Measurements from ENCODE around the gene IREB2.

IREB2 gene

DNA sequence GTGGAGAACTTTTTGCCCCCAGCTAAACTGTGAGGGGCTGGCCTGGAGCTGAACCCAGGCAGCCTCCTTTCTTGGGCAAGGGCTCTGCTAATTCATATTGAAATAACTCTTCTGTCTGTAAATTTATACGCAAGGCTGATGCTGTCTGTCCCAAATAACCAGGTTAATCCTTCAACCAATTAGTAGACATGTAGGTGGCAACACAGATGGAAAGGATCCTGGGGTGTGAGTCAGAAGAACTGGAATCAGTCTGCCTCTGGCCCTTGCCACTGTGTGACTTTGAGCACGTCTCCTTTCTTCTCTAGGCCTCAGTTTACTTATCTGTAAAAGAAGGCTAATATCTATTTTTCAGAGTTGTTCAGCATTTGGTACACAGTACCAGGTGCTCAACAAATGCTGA lies 48.3 kb upstream of the IREB2 start:
- Histone ChIP-seq H3K4me1 (ENCODE audit: control insufficient read depth, insufficient read depth, low read depth, low read length) (no peaks in the 10 kb centered on the region), H3K36me3 (ENCODE audit: control insufficient read depth in 1 of 2, insufficient read depth in 2 of 2, low read depth in 1 of 2, low read length in 2 of 2) (no peaks in the 10 kb centered on the region), H3K27me3 (ENCODE audit: control insufficient read depth in 1 of 2, insufficient read depth in 1 of 2, low read length in 2 of 2) (peaks cover 49 to 60% of the 10 kb centered on the region in 2 experiments), H3K14ac (ENCODE audit: low read length in 2 of 2) (no peak overlapping the region), H3K9me3 (ENCODE audit: control insufficient read depth, low read length) (no peaks in the 10 kb centered on the region), H3K4me2 (ENCODE audit: low read length, poor library complexity, severe bottlenecking) (no peak overlapping the region), H2BK15ac (ENCODE audit: low read depth, poor library complexity, severe bottlenecking) (no peak overlapping the region), H2BK120ac (ENCODE audit: low read depth, low read length) (no peak overlapping the region), H2AFZ (ENCODE audit: low read depth, low read length) (no peak overlapping the region), H3K4ac (ENCODE audit: low read depth in 1 of 2, low read length in 2 of 2) (no peak overlapping the region), H2AK5ac (ENCODE audit: low read length, severe bottlenecking) (no peak overlapping the region), H3K79me1 (replicated peaks; ENCODE audit: low read length, poor library complexity, severe bottlenecking) (no peaks in the 10 kb centered on the region), H2BK5ac (ENCODE audit: low read depth, low read length, poor library complexity, severe bottlenecking) (no peak overlapping the region), H4K91ac (ENCODE audit: low read length) (no peak overlapping the region), H2BK12ac (ENCODE audit: low read length in 2 of 2) (no peak overlapping the region), H3K9ac (ENCODE audit: low read length) (no peak overlapping the region), H3K18ac (ENCODE audit: low read depth in 1 of 2, low read length in 2 of 2) (no peak overlapping the region), H3K23ac (ENCODE audit: low read length in 2 of 2) (no peak overlapping the region), H3K4me3 (ENCODE audit: insufficient read depth in 1 of 2, low read depth in 1 of 2, low read length in 2 of 2) (no peak overlapping the region), H4K8ac (ENCODE audit: low read length) (no peak overlapping the region), H3K27ac (ENCODE audit: low read length, poor library complexity, severe bottlenecking) (no peak overlapping the region)
- WGBS: 83% methylated on average over 1 of the region's 2 CpGs
- DNase-seq: no peak

GRCh38 chr15:78390242-78390641 lies 47.8 kb upstream of the IREB2 start:
- no peak overlapping the region for H4K91ac ChIP-seq (ENCODE audit: low read length)
- no peak overlapping the region for H3K4me2 ChIP-seq (ENCODE audit: low read length, poor library complexity, severe bottlenecking)
- H3K79me1 ChIP-seq (replicated peaks; ENCODE audit: low read length, poor library complexity, severe bottlenecking): no peaks in the 10 kb centered on the region
- H3K9ac ChIP-seq (ENCODE audit: low read length): no peak overlapping the region
- H2BK15ac ChIP-seq (ENCODE audit: low read depth, poor library complexity, severe bottlenecking): no peak overlapping the region
- no peak overlapping the region for H4K8ac ChIP-seq (ENCODE audit: low read length)
- H3K4ac ChIP-seq (ENCODE audit: low read depth in 1 of 2, low read length in 2 of 2): no peak overlapping the region
- H2AK5ac ChIP-seq (ENCODE audit: low read length, severe bottlenecking): no peak overlapping the region
- no peak overlapping the region for H3K14ac ChIP-seq (ENCODE audit: low read length in 2 of 2)
- H2BK12ac ChIP-seq (ENCODE audit: low read length in 2 of 2): no peak overlapping the region
- H2BK5ac ChIP-seq (ENCODE audit: low read depth, low read length, poor library complexity, severe bottlenecking): no peak overlapping the region
- no peaks in the 10 kb centered on the region for H3K9me3 ChIP-seq (ENCODE audit: control insufficient read depth, low read length)
- peaks cover 49 to 60% of the 10 kb centered on the region in 2 experiments for H3K27me3 ChIP-seq (ENCODE audit: control insufficient read depth in 1 of 2, insufficient read depth in 1 of 2, low read length in 2 of 2)
- no peak overlapping the region for H3K27ac ChIP-seq (ENCODE audit: low read length, poor library complexity, severe bottlenecking)
- H2BK120ac ChIP-seq (ENCODE audit: low read depth, low read length): no peak overlapping the region
- H3K23ac ChIP-seq (ENCODE audit: low read length in 2 of 2): no peak overlapping the region
- whole genome bisulfite sequencing: 79% methylated on average over 1 of the region's 1 CpG
- no peak overlapping the region for H3K18ac ChIP-seq (ENCODE audit: low read depth in 1 of 2, low read length in 2 of 2)
- no peaks in the 10 kb centered on the region for H3K4me1 ChIP-seq (ENCODE audit: control insufficient read depth, insufficient read depth, low read depth, low read length)
- no peaks in the 10 kb centered on the region for H3K36me3 ChIP-seq (ENCODE audit: control insufficient read depth in 1 of 2, insufficient read depth in 2 of 2, low read depth in 1 of 2, low read length in 2 of 2)
- DNase-seq: no peak
- H2AFZ ChIP-seq (ENCODE audit: low read depth, low read length): no peak overlapping the region
- no peak overlapping the region for H3K4me3 ChIP-seq (ENCODE audit: insufficient read depth in 1 of 2, low read depth in 1 of 2, low read length in 2 of 2)

DNA sequence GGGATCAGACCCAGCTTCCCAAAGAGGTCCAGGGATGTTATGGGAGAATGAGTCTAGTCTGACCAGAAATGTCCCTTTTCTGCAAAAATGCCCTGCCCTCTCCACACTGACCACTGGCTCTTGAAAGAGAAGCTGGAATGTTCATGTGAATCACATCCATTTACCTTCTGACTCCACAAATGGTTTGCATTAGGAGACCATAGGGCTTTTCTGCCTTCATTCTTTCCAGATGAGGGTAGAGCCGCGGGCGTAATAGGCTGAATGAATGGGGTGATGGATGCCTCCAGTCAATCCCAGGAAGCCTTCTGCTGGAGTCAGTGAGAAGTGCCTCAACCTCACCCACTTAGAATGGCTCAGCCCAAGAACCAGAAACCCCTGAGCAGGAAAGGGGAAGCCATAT lies 47.2 kb upstream of the IREB2 start:
- 95% methylated on average over 3 of the region's 3 CpGs for WGBS
- H4K91ac ChIP-seq (ENCODE audit: low read length): no peak overlapping the region
- H3K23ac ChIP-seq (ENCODE audit: low read length in 2 of 2): no peak overlapping the region
- H2BK12ac ChIP-seq (ENCODE audit: low read length in 2 of 2): no peak overlapping the region
- no peak for DNase-seq
- no peak overlapping the region for H3K4me2 ChIP-seq (ENCODE audit: low read length, poor library complexity, severe bottlenecking)
- no peak overlapping the region for H3K4me3 ChIP-seq (ENCODE audit: insufficient read depth in 1 of 2, low read depth in 1 of 2, low read length in 2 of 2)
- no peaks in the 10 kb centered on the region for H3K36me3 ChIP-seq (ENCODE audit: control insufficient read depth in 1 of 2, insufficient read depth in 2 of 2, low read depth in 1 of 2, low read length in 2 of 2)
- no peak overlapping the region for H4K8ac ChIP-seq (ENCODE audit: low read length)
- H3K4me1 ChIP-seq (ENCODE audit: control insufficient read depth, insufficient read depth, low read depth, low read length): peaks cover 2% of the 10 kb centered on the region
- H3K9ac ChIP-seq (ENCODE audit: low read length): no peak overlapping the region
- no peaks in the 10 kb centered on the region for H3K9me3 ChIP-seq (ENCODE audit: control insufficient read depth, low read length)
- no peak overlapping the region for H3K27ac ChIP-seq (ENCODE audit: low read length, poor library complexity, severe bottlenecking)
- no peak overlapping the region for H2AFZ ChIP-seq (ENCODE audit: low read depth, low read length)
- H3K27me3 ChIP-seq (ENCODE audit: control insufficient read depth in 1 of 2, insufficient read depth in 1 of 2, low read length in 2 of 2): peaks cover 49 to 57% of the 10 kb centered on the region in 2 experiments
- no peak overlapping the region for H3K14ac ChIP-seq (ENCODE audit: low read length in 2 of 2)
- H2BK5ac ChIP-seq (ENCODE audit: low read depth, low read length, poor library complexity, severe bottlenecking): no peak overlapping the region
- no peak overlapping the region for H2BK15ac ChIP-seq (ENCODE audit: low read depth, poor library complexity, severe bottlenecking)
- no peak overlapping the region for H3K4ac ChIP-seq (ENCODE audit: low read depth in 1 of 2, low read length in 2 of 2)
- H2AK5ac ChIP-seq (ENCODE audit: low read length, severe bottlenecking): no peak overlapping the region
- no peaks in the 10 kb centered on the region for H3K79me1 ChIP-seq (replicated peaks; ENCODE audit: low read length, poor library complexity, severe bottlenecking)
- H2BK120ac ChIP-seq (ENCODE audit: low read depth, low read length): no peak overlapping the region
- H3K18ac ChIP-seq (ENCODE audit: low read depth in 1 of 2, low read length in 2 of 2): no peak overlapping the region

DNA sequence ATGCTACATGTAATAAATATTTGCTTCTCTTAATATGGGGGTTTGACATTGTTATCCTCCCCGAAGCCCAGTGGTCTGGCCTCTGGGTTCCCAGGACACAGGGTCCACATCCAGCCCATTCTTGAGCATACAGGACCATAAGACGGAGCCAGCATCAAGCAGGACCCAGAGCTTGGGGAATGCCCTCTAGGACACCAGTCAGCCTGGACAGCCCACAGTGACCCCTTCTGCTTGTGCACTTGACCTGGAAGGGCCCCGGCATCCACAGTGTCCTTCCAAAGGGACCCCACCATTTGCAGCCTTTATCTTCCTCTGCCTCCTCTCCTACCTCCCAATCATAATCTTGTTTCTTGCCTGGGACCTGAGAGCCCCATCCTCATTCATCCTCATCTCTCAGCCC lies 46.2 kb upstream of the IREB2 start:
- 88% methylated on average over 3 of the region's 3 CpGs for WGBS
- Histone ChIP-seq H2BK5ac (ENCODE audit: low read depth, low read length, poor library complexity, severe bottlenecking) (no peak overlapping the region), H3K4ac (ENCODE audit: low read depth in 1 of 2, low read length in 2 of 2) (no peak overlapping the region), H3K9me3 (ENCODE audit: control insufficient read depth, low read length) (no peaks in the 10 kb centered on the region), H2AFZ (ENCODE audit: low read depth, low read length) (no peak overlapping the region), H3K18ac (ENCODE audit: low read depth in 1 of 2, low read length in 2 of 2) (no peak overlapping the region), H2BK120ac (ENCODE audit: low read depth, low read length) (no peak overlapping the region), H3K79me1 (replicated peaks; ENCODE audit: low read length, poor library complexity, severe bottlenecking) (no peaks in the 10 kb centered on the region), H2BK12ac (ENCODE audit: low read length in 2 of 2) (no peak overlapping the region), H3K14ac (ENCODE audit: low read length in 2 of 2) (no peak overlapping the region), H3K36me3 (ENCODE audit: control insufficient read depth in 1 of 2, insufficient read depth in 2 of 2, low read depth in 1 of 2, low read length in 2 of 2) (no peaks in the 10 kb centered on the region), H3K27me3 (ENCODE audit: control insufficient read depth in 1 of 2, insufficient read depth in 1 of 2, low read length in 2 of 2) (peaks cover 41 to 48% of the 10 kb centered on the region in 2 experiments), H2BK15ac (ENCODE audit: low read depth, poor library complexity, severe bottlenecking) (no peak overlapping the region), H3K4me2 (ENCODE audit: low read length, poor library complexity, severe bottlenecking) (no peak overlapping the region), H3K9ac (ENCODE audit: low read length) (no peak overlapping the region), H2AK5ac (ENCODE audit: low read length, severe bottlenecking) (no peak overlapping the region), H3K27ac (ENCODE audit: low read length, poor library complexity, severe bottlenecking) (no peak overlapping the region), H3K4me1 (ENCODE audit: control insufficient read depth, insufficient read depth, low read depth, low read length) (peaks cover 2% of the 10 kb centered on the region), H4K91ac (ENCODE audit: low read length) (no peak overlapping the region), H3K4me3 (ENCODE audit: insufficient read depth in 1 of 2, low read depth in 1 of 2, low read length in 2 of 2) (no peak overlapping the region), H3K23ac (ENCODE audit: low read length in 2 of 2) (no peak overlapping the region), H4K8ac (ENCODE audit: low read length) (no peak overlapping the region)
- no peak for DNase-seq
